ENCODE measurements around the gene FCHO2. TPM values are rescaled to one million over a fixed set of nuclear protein-coding genes. Genes with fewer than 3 reads are reported as not detected.

FCHO2 gene, protein sequence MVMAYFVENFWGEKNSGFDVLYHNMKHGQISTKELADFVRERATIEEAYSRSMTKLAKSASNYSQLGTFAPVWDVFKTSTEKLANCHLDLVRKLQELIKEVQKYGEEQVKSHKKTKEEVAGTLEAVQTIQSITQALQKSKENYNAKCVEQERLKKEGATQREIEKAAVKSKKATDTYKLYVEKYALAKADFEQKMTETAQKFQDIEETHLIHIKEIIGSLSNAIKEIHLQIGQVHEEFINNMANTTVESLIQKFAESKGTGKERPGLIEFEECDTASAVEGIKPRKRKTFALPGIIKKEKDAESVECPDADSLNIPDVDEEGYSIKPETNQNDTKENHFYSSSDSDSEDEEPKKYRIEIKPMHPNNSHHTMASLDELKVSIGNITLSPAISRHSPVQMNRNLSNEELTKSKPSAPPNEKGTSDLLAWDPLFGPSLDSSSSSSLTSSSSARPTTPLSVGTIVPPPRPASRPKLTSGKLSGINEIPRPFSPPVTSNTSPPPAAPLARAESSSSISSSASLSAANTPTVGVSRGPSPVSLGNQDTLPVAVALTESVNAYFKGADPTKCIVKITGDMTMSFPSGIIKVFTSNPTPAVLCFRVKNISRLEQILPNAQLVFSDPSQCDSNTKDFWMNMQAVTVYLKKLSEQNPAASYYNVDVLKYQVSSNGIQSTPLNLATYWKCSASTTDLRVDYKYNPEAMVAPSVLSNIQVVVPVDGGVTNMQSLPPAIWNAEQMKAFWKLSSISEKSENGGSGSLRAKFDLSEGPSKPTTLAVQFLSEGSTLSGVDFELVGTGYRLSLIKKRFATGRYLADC
- 10 to 100 TPM; 48.9 to 60.9 TPM for total RNA-seq
- polyA plus RNA-seq: 10 to 100 TPM; 20.7 to 28.4 TPM
- long read RNA-seq, donor 1, partial matches to known transcripts: 7 of 7 reads
- long read RNA-seq, donor 1, other reads (novel, unspliced or antisense): 0 of 7 reads
- long read RNA-seq, donor 2: 0 reads
- long read RNA-seq, donor 3: 0 reads
- long read RNA-seq, donor 4: 0 reads
- long read RNA-seq, donor 5, partial matches to known transcripts: 8 of 8 reads
- long read RNA-seq, donor 5, other reads (novel, unspliced or antisense): 0 of 8 reads

DNA sequence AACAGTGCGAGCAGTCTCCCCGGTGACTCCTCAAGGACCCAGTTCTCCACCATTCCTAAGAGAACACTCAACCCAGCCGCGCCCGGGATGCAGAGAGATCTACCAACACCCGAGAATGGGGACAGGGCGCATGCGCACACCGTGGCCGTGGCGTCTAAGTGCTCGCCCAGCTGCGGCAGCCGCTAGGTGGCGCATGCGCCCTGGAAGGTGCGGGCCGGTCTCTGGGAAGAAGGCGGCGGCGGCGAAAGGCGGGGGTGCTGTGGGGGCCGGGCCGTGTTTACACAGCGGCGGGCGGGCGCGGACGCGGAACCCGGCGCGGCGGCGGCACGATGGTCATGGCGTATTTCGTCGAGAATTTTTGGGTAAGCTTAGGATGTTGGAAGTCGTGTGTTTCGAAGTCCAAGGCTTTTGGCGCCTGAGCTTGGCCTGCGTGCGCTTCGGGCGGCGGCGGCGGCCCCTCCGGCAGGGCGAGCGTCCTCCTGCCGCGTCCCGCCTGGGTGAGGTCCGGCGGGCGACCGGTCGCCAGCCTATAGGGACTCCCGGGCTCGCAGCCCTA is at the start of gene FCHO2:
FCHO2 (plus strand) TSS at position 274 of the 556 bp plus-strand sequence; CDS start at position 330, 56 bp downstream.
- Histone ChIP-seq H3K27ac (ENCODE audit: low read depth in 1 of 2, low read length in 1 of 2) (peak within 1 kb of the TSS; percentile 99 to 100), H3K9me3 (ENCODE audit: control insufficient read depth in 4 of 4, insufficient read depth in 3 of 4, low read length in 3 of 4) (no peaks in the 10 kb centered on the region), H3K4me1 (ENCODE audit: control insufficient read depth in 5 of 5, insufficient read depth in 5 of 5, low read length in 5 of 5) (peaks cover 0 to 13% (median 5%) of the 10 kb centered on the region in 5 donors), H3K27me3 (ENCODE audit: control insufficient read depth in 3 of 3, insufficient read depth in 3 of 3, low read length in 2 of 3) (no peaks in the 10 kb centered on the region), H3K4me3 (peak within 1 kb of the TSS; percentile 81), H3K36me3 (ENCODE audit: control insufficient read depth in 4 of 4, insufficient read depth in 4 of 4, low read length in 4 of 4) (no peaks in the 10 kb centered on the region), H3K9ac (ENCODE audit: insufficient read depth in 1 of 2, low read length in 2 of 2) (peak within 1 kb of the TSS; percentile 69 to 93)
- 0% methylated on average over 60 to 64 of the region's 64 CpGs for WGBS, 2 donors
- ATAC-seq (ENCODE audit: insufficient read depth, low FRiP score) (peak; percentile 94), DNase-seq (peak; percentile 98 to 99 (median 98))
- TF ChIP-seq, protein P1, sequence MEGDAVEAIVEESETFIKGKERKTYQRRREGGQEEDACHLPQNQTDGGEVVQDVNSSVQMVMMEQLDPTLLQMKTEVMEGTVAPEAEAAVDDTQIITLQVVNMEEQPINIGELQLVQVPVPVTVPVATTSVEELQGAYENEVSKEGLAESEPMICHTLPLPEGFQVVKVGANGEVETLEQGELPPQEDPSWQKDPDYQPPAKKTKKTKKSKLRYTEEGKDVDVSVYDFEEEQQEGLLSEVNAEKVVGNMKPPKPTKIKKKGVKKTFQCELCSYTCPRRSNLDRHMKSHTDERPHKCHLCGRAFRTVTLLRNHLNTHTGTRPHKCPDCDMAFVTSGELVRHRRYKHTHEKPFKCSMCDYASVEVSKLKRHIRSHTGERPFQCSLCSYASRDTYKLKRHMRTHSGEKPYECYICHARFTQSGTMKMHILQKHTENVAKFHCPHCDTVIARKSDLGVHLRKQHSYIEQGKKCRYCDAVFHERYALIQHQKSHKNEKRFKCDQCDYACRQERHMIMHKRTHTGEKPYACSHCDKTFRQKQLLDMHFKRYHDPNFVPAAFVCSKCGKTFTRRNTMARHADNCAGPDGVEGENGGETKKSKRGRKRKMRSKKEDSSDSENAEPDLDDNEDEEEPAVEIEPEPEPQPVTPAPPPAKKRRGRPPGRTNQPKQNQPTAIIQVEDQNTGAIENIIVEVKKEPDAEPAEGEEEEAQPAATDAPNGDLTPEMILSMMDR (IDR thresholded peaks at IDR 0.05; ENCODE audit: control extremely low read depth, extremely low read depth): peak; percentile 62

DNA sequence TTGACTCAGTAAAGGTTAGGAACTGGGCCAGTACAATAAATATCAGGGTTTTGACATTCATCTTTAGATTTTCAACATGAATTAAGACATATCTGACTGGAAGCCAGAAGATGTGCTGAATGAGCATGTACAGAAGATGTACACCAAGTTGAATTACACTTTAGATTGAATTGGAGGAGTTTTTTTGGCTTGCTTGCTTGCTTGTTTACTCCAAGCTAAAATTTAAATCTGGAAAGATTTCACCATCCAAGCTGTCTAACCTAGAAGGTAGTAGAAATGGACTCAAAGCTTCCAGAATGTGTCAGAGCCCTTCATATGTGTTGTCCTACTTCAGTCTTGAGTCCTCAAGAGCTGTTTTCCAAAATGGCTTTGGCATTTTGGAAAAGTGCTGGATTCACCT is 49.0 kb upstream of the FCHO2 start:
- no peak for DNase-seq
- peaks cover 12 to 46% (median 35%) of the 10 kb centered on the region in 4 donors for H3K36me3 ChIP-seq (ENCODE audit: control insufficient read depth in 4 of 4, insufficient read depth in 4 of 4, low read length in 4 of 4)
- no peak overlapping the region for H3K9ac ChIP-seq (ENCODE audit: insufficient read depth in 1 of 2, low read length in 2 of 2)
- no peak overlapping the region for H3K4me3 ChIP-seq
- TF ChIP-seq, protein P1 (IDR thresholded peaks at IDR 0.05; ENCODE audit: control extremely low read depth, extremely low read depth): no peak
- no peaks in the 10 kb centered on the region for H3K9me3 ChIP-seq (ENCODE audit: control insufficient read depth in 4 of 4, insufficient read depth in 3 of 4, low read length in 3 of 4)
- H3K4me1 ChIP-seq (ENCODE audit: control insufficient read depth in 5 of 5, insufficient read depth in 5 of 5, low read length in 5 of 5): no peaks in the 10 kb centered on the region
- H3K27ac ChIP-seq (ENCODE audit: low read depth in 1 of 2, low read length in 1 of 2): no peak overlapping the region
- no peak for ATAC-seq (ENCODE audit: insufficient read depth, low FRiP score)
- no peaks in the 10 kb centered on the region for H3K27me3 ChIP-seq (ENCODE audit: control insufficient read depth in 3 of 3, insufficient read depth in 3 of 3, low read length in 2 of 3)

DNA sequence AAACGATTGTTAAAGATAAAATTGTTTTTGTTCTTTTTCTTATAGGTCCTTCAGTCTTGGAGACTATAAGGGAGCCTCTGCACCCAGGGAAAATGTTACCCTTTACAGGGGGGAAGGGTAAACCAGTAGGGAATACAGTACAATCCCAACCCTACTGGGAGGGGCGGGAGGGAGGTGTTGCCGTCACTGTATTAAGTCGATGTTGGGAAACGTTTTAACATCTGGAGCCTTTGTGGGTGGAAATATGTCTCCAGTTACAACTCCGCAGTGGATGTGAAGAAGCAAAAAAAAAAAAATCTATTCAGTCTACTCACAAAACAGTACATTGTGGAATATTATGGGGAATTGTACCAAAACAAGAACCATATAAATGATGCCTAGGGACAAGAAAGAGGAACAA is 47.2 kb upstream of the FCHO2 start:
- H3K4me3 ChIP-seq: no peak overlapping the region
- H3K9ac ChIP-seq (ENCODE audit: insufficient read depth in 1 of 2, low read length in 2 of 2): no peak overlapping the region
- H3K27me3 ChIP-seq (ENCODE audit: control insufficient read depth in 3 of 3, insufficient read depth in 3 of 3, low read length in 2 of 3): no peaks in the 10 kb centered on the region
- no peak overlapping the region for H3K27ac ChIP-seq (ENCODE audit: low read depth in 1 of 2, low read length in 1 of 2)
- no peaks in the 10 kb centered on the region for H3K9me3 ChIP-seq (ENCODE audit: control insufficient read depth in 4 of 4, insufficient read depth in 3 of 4, low read length in 3 of 4)
- TF ChIP-seq, protein P1 (IDR thresholded peaks at IDR 0.05; ENCODE audit: control extremely low read depth, extremely low read depth): no peak
- H3K4me1 ChIP-seq (ENCODE audit: control insufficient read depth in 5 of 5, insufficient read depth in 5 of 5, low read length in 5 of 5): no peaks in the 10 kb centered on the region
- ATAC-seq (ENCODE audit: insufficient read depth, low FRiP score) (no peak), DNase-seq (no peak)
- WGBS, 2 donors: 86 to 94% methylated on average over 6 of the region's 6 CpGs
- peaks cover 12 to 40% (median 31%) of the 10 kb centered on the region in 4 donors for H3K36me3 ChIP-seq (ENCODE audit: control insufficient read depth in 4 of 4, insufficient read depth in 4 of 4, low read length in 4 of 4)
